Neural cell (in vitro differentiated cells): ENCODE data around the gene TSPAN14.

ENCODE experiments used
- CTCF ChIP-seq: fragments of 450-650 bp; IDR thresholded peaks from 2 replicates; pipeline ENCODE4 v1.5.1; 2014; ENCODE audit warnings: antibody characterized with exemption, mild to moderate bottlenecking, moderate library complexity; ENCODE audit not compliant: poor library complexity, severe bottlenecking
- EZH2 ChIP-seq: fragments of 200-600, 300-800 bp; shearing (Covaris generic), sonication (generic); IDR thresholded peaks from 2 replicates; pipeline ENCODE4 v1.6.1; 2014; ENCODE audit warnings: antibody characterized with exemption, low read length, borderline replicate concordance, mild to moderate bottlenecking; ENCODE audit not compliant: insufficient read depth, poor library complexity, severe bottlenecking
- POLR2AphosphoS5 ChIP-seq: IDR thresholded peaks from 2 replicates; pipeline ENCODE4 v1.6.1; 2012
- RAD21 ChIP-seq: fragments of 450-650 bp; conservative IDR thresholded peaks from 2 replicates; pipeline ENCODE4 v1.6.1; 2014; ENCODE audit warnings: antibody characterized with exemption, mild to moderate bottlenecking, moderate library complexity
- TAF1 ChIP-seq: IDR thresholded peaks from 2 replicates; pipeline ENCODE4 v1.6.1; 2012; ENCODE audit warnings: low read depth

GRCh38 chr10:80501913-80502521, 47.9 kb downstream of the TSPAN14 start:
- TF ChIP-seq CTCF (no peak), POLR2AphosphoS5 (no peak), EZH2 (no peak), TAF1 (no peak), RAD21 (no peak)
